Stimulated activated CD4-positive, alpha-beta T cell treated with anti-CD3 and anti-CD28 coated beads, Interleukin-2, amount 100 ng/mL, for 48 hours (primary cell): ENCODE data around the gene AP3D1.
A peak's percentile ranks its signal among the peaks of the same experiment; 100 is the strongest.

Experiments used
- DNase-seq, 2 donors: peaks; one replicate each; pipeline ENCODE4 v3.0.0-alpha.2; 2020

The AP3D1 gene

DNA sequence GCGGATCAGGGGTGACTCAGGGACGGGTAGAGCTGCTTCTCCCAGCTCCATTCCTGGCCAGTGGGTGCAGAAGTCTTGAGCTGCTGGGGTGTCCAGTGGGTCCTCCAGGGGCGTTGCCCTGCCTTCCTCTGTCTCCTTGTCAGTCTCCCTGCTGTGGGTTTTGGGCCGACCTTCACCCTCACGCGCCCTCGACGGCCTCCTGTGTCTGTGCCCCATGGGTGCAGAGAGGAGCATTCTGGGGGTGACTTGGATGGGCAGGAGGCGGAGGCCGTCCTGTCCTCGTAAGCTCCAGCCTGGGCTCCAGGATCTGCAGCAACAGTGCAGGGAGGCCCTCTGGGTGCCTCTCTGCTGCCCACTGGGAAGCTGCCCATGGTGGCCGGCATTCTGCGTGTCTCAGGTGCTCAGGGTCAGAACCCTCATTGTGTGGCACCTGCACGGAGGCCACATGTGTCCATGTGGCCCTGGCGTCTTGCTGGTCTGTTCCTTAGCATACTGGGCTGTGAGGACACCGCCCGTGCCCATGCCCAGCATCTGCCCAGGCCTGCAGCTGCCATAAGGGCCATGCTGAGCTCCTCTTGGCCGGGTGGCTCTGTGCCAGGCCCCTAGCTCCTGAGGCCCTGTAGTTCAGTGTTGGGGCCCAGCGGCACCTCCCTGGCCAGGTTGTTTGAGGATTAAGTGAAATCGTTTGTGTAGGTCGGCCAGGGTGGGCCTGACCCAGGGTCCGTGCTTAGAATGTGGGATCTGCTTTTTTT is 29.7 kb upstream of the AP3D1 start:
- DNase-seq: no peak

DNA sequence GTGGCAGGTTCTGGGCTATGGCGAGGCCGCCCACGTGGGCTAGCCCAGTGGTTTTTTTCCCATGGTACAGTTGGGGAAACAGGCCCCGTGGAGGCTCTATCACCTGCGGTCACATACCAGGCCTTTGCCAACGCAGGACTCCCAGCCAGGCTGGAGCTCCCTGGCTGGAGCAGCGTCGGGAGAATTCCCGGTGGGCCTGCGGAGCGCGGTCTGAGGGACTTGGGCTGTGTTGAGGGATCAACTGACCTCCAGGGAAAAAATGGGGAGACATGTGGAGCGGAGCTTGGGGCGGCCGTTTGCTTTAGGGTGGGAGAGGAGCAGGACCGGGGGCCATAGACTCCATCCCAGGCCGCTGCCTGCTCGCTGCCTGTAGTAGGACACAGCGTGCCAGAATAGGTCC is 28.7 kb upstream of the AP3D1 start:
- no peak for DNase-seq

DNA sequence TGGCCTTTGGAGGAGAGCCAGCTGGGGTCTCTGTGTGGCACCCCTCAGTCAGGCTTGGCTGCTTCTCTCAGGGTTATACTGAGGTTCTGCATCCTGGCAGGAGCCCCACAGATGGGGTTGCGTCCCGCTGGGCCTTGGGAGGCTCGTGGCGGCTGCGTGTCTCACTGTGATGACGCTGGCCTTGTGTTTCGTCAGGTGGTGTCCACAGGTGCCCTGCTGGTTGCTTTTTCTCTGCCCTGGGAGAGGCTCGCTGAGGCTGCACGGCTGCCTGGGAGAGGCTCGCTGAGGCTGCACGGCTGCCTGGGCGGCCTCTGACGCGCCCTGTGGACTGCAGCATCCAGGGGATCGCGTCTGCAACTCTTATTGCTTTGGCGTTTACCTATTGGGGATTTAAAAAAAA is 27.7 kb upstream of the AP3D1 start:
- DNase-seq: no peak

DNA sequence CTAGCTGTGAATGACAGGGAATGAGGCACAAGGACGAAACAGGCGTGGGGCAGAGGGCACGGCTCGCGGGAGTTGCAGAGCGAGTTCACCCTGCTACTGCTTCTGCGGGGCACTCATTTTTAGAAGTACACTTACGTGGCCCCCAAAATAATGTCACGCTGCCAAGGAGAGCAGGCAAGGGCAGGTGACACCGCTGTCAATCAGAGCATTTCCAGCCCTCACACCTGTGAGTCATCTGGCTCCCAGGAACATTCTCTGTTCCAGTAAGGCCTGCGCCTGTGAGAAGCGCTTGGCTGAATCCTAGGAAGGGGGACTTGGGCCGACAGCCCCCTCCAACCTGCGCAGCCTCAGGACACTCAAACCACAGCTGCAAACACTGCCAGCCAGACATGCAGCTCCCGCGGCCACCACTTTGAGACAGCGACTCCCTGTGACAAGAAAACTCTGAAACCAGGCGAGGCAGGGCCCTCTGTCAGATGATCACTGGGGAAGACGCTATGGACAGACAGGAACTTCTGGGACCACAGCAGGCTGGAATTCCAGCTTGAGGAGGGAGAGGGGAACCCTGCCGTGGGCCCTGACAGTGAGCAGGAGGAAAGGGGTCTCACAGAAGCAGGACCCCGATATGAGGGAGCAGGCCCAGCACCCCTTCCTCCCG is 25.1 kb upstream of the AP3D1 start:
- DNase-seq: no peak

DNA sequence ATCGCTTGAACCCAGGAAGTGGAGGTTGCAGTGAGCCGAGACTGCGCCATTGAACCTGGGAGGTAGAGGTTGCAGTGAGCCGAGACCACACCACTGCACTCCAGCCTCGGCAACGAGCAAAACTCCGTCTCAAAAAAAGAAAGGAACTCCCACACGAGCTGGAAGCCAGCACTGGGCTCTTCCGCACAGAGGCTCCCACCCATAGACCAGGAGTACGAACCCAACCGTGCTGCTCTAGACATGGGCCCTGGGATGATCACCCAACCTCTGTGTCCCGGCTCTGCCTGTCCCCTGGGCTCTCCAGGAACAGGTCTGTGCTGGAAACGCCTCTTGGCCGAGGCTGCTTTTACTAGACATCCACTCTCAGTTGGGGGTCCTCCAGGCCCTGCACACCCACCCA is 24.4 kb upstream of the AP3D1 start:
- no peak for DNase-seq

DNA sequence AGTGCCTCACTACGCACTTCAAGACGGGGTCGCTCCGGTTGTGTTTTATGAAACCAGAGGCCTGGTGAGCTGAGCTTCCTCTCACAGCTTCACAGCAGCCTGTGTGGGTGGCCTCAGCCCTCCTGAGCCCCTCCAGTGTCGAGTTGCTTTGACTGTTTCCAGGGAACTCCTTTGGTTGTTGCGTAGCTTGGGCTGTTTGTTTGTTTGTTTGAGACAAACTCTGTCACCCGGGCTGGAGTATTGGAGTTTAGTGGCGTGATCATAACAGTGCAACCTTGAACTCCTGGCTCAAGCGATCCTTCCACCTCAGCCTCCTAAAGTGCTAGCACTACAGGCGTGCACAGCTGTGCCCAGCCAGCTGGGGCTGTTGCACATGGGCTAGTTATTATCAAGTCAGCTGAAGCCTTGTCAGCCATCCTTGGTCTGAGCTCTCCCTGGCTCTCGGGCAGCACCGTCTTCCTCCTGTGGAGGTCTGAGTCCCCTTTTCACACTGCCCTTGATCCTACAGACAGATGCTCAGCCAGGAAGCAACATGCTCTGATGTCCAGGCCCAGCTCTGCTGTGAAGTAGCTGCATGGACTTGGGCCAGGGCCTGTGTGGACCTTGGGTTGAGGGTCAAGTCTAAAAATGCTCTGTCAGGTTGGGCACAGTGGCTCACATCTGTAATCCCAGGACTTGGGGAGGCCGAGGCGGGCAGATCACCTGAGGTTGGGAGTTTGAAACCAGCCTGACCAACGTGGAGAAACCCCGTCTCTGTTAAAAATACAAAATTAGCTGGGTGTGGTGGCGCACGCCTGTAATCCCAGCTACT is 22.6 kb upstream of the AP3D1 start:
- DNase-seq: no peak

DNA sequence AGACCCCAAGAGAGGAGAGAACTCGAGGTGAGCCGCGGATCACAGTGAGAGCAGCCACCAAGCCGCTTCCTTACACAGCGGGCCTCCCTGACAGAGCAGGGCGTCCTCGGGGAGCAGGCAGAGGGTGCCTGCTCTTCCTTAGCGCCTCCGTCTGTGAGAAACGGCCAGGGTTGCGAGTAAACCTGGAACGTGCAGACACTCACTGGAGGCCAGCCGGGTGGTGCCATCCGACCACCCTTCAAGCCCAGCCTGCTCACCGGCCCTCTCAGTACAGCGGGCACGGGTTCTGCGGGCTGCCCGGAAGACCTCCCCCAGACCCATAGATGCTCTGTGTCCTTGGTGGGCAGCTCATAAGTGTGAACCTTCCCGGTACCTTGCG is 22.0 kb upstream of the AP3D1 start:
- DNase-seq: no peak

DNA sequence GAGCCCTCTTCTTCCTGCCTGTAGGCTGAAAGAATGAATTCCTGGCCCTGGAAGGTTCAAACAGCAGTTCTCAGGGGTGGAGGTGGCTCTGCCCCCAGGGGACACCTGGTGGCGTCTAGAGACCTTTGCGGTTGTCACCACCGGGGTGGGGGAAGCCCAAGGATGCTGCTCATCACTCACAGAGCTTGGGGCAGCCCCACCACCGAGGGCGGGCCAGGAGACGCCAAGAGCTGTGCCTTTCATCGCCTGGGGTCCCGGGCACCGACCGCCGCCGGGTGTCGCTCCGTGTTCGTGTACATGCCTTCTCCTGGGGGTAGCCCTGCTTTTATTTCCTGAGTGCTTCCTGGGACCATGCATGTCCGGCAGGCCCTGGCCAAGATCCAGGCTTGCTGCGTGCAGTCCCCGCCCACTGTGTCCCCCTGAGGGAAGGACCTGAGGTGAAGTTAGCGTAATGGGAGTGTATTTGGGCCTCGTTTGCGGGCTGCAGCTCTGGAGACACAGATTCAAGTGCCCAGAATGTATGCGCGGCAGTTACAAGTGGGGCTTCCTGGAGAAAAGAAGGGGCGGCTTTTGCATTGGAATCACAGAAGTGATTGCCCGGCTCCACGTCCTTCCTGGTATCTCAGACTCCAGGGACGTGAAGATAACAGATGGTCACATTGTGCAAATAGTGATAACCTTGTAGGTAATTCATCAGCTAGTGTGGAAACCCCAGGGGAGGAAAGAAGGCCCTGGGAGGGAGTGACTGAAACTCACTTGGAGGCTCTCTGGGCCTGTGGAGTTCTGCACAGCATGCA is 20.2 kb upstream of the AP3D1 start:
- peak; percentile 65 to 71 for DNase-seq

DNA sequence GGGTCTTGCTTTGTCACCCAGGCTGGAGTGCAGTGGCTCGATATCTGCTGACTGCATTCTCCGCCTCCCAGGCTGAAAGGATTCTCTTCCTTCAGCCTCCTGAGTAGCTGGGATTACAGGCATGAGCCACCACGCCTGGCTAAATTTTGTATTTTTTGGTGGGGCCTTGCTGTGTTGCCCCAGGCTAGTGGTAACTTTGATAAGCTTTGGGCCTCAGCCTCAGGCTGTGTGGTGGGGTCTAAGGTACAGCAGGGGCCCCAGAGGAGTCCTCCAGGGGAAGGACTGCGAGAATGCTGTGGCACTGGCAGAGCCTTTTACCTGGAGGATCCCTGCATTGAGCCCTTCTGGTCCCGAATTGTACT is 19.6 kb upstream of the AP3D1 start:
- no peak for DNase-seq

DNA sequence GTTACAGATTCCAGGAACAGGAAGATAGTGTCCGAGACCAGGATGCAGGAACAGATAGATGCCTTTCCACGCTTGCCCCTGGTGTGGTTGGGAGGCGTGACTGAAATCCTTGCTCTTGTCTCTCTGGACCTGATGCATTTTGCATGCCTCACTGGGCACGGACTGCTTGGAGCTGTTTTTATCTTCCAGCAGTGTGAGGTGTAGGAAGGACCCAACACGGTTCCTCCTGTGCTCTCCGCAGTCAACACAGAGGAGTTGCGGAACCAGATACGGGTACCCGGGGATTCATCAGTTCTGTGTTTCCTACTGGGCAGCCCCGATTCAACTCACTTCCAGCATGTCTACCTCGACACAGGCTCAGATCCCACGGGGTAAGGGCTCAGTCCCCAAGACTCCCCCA is 18.9 kb upstream of the AP3D1 start:
- DNase-seq: no peak

DNA sequence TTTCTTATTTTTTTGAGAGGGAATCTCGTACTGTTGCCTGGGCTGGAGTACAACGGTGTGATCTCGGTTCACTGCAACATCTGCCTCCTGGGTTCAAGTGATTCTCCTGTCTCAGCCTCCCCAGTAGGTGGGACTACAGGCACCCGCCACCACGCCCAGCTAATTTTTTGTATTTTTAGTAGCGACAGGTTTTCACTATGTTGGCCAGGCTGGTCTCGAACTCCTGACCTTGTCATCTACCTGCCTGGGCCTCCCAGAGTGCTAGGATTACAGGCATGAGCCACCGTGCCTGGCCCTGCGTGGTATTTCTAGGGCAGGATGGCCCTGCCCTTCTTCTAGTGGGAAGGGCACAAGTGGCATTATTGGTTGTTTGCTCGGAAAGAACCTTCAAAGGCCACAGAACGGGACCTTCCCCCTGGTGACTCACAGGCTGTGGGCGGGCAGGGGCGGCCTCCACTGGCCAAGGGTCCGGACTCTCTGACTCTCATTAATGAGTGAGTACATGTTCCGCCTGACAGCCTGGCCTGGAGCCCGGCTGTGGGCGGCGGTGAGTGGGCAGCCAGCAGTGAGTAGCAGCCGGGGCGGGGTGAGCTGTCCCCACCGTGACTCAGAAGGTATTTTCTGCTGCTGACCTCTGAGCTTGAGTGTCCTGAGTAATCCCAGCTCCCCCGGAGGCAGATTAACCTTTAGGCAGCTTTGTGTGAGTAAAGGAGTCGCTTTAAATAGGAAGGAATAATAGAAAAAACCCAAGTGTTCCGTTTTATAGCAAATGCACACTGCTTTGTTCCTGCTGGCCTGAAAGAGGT is 17.5 kb upstream of the AP3D1 start:
- DNase-seq: peak; percentile 63 to 66

DNA sequence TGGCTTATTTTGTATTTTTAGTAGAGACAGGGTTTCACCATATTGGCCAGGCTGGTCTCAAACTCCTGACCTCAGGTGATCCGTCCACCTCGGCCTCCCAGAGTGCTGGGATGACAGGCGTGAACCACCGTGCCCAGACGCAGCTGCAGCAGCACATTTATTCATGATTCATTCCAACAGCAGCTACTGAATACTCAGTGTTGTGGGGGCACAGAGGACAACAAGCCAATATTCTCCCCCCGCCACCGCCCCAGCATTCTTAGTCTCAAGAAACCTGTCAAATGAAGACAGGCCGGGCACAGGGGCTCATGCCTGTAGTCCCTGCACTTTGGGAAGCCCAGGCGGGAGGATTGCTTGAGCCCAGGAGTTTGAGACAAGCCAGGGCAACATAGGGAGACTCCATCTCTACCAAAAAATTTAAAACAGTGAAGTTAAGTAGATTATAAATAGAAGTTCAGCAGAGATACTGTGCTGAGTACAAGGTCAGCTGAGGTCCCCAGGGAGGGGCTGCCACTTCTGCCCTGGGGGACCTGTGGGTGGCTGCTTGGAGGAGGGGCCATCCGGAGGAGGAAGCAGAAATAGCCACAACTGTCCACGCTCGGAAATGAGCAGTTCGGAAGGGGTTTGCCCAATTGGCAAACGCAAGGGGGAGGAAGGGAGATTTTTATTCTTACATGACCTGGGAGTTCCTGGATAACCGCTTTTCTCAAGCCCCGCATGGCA is 16.7 kb upstream of the AP3D1 start:
- no peak for DNase-seq

DNA sequence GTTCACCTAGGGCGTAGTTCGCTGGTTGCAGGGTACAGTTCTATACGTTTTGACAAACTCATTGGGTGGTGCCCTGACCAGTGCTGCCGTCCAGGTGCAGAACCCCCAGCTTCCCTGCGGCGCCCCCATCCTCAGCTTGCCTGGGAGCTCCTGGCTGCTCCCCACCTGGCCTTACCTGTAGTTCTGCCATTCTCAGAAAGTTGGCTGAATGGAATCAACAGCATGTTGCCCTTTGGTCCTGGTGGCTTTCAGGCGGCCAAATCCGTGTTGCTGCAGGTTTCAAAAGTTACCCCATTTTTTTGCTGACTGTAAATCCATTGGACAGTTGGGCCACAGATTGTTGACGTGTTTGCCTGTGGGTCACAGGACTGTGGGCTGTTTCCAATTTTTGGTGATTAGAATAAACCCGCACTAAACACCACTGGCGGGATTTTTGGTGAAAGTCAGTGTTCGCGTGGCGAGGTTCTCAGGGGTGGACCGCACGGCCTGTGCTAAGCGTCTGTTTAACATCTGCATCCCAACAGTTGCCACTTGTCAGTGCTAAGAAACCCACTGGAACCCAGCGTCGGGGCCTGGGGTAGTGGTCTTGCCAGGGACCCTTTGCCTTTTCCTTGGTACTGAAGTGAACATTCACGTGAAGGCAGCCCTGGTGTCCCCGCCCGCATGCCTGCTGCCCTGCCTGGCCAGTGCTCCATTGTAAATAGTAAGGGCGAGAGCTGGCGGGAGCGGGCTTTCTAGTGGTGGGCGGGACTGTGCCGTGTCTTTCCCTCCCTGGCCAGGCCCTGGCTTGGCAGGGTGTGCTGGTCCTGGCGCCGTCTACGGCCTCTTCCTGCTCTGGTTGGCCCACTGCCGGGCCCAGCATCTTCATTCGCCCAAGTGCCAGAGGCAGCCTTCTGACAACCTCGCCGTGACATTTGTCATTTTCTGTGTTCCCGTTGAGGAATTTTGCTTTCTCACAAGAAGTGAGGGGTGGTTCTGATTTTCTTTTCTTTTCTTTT is 15.7 kb upstream of the AP3D1 start:
- no peak for DNase-seq

DNA sequence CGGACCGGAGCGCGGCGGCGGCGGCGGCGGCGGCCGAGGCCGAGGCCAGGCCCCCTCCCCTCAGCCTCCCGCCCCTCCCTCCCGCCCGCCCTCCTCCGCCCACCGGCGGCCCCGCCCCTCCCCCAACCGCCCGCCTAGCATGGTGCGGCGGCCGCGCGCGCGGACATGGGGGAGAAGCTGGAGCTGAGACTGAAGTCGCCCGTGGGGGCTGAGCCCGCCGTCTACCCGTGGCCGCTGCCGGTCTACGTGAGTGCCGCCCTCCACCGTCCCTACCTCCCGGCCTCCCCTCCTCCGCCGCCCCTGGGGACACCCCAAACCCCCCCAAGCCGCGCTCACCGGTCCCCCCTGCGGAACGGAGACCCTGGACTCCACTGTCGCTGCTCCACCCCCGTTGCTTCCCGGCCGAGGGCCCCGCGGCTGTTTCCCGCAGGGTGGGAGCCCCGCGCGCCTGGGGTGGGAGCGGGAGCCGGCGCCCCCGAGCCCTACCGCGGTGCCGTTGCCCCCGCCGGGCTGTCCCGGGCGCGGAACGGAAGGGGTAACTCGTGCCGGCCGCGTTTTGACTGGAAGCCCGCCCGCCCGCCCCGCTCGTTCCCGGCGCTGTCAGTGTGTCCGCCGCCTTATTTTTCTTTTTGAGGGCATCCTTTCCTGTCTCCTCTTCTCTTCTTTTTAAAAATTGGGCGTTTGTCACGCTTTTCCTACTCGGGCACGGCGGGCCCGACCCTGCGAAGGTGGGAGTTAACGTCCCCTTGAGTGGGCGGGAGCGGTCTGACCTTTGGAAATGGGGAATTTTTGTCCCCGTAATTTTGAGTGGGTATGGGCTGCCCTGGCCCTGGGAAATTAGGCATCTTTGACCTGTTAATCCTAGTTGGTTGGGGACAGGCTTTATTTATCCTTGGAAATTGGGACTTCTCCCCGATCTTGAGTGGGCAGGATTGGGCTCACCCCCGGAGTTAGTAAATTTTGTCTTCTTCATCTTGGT is 12.9 kb upstream of the AP3D1 start:
- DNase-seq: peak in 1 of 2 donors; percentile 30

DNA sequence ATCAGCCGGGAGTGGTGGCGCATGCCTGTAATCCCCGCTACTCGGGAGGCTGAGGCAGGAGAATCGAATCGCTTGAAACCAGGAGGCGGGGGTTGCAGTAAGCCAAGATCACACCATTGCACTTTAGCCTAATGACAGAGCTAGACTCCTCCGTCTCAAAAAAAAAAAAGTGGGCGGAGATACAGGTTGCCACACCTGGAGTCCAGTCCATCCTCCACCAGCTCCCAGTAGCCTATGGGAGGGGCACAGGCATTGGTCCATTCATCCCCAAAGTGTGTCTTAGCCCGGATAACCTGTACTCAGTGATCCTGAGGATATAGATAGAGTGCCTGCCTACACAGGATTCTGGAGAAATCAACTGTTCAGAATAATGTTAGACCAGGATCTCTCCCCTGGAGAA is 9.0 kb upstream of the AP3D1 start:
- no peak for DNase-seq

DNA sequence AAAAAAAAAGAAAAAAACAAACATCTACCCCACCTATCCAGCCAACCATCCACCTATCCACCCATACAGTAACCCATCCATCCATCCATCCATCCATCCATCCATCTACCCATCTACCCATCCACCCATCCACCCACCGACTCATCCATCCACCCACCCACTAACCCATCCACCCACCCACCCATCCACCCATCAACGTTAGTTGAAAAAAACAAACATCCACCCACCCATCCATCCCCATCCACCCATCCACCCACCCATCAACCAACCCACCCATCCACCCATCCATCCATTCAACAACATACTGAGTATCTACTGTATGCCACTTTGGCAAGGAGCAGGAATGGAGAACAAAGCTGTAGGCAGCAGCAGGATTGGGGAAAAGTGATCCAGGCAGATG is 6.1 kb upstream of the AP3D1 start:
- no peak for DNase-seq

DNA sequence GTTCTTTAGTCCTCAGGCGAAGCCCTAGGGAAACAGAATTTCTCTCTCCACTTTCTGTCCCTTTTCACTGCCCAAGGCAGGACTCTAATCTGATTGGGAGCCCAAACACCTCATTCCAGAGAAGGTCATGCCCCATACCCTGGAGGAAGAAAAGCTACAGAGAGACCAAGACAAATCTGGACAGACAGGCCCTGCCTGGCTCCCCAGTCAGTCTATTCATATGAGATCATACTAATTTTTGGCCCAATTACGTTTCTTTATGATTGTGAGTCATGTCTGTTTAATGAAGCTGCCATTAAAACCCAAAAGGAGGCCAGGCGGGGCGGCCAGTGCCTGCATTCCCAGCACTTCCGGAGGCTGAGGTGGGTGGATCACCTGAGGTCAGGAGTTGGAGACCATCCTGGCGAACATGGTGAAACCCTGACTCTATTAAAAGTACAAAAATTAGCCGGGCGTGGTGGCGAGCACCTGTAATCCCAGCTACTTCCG is 3.3 kb upstream of the AP3D1 start:
- DNase-seq: no peak

DNA sequence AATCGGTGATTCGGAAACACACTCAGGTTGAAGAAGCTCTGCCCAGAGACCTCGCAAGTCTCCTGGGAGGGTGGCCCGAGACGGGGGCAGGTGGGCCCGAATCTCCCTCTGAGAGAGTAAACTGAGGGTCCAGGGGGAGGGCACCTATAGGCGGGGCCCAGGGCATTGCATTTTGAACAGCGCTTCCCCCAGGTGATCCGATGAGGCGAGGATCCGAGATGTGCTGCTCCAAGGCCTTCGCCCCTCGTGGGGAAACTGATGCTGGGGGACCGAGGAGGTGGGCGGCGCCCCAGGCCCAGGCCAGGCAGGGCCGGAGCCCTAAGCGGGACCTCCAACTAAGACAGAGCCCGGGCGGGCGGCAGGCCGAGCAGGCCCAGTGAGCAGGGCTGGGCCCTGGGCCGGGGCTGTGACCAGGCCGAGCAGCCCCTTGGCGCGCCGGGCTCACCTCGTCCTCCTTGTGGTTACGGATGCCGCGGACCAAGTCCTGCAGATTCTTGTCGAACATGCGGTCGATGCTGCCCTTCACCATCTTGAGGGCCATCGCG is 500 bp downstream of the AP3D1 start:
- DNase-seq: no peak
